Cerebellar nuclear complex (tissue), 1 donor: Measurements from ENCODE around the gene HTR7.
"Not testable (repeated sequence)": the region's sequence is repeated elsewhere in the genome, so short reads cannot be mapped to it uniquely, and the experiment has no call there.

Experiments used
- DNase-seq, 2 experiments: peaks; one replicate each; lab custom pipeline; 2025; lab: John Stamatoyannopoulos, UW

HTR7 gene

DNA sequence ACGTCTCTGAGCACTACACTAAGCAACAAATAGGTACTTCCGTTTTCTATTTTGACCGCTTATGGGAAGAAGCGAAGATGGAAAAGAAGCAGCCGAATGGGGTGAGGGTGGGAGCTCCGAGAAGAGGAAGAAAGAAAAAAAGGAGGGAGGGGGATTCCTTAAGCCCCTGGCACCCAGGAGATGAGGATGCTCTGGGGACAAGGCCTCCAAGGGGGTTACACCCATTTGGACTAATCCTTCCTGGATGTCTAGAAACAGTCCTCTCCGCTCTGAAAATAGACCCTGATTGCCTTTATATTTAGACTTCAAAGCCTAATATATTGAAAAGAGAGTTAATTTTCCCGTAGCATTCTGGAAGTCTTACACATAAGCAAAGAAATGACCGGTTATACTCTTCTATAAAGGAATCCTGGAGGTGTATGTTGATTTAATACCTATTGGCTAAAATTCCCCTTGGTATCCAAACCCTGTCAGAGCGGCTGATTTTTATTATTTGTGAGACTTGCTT, 676 bp upstream of the HTR7 start:
- no peak for DNase-seq

DNA sequence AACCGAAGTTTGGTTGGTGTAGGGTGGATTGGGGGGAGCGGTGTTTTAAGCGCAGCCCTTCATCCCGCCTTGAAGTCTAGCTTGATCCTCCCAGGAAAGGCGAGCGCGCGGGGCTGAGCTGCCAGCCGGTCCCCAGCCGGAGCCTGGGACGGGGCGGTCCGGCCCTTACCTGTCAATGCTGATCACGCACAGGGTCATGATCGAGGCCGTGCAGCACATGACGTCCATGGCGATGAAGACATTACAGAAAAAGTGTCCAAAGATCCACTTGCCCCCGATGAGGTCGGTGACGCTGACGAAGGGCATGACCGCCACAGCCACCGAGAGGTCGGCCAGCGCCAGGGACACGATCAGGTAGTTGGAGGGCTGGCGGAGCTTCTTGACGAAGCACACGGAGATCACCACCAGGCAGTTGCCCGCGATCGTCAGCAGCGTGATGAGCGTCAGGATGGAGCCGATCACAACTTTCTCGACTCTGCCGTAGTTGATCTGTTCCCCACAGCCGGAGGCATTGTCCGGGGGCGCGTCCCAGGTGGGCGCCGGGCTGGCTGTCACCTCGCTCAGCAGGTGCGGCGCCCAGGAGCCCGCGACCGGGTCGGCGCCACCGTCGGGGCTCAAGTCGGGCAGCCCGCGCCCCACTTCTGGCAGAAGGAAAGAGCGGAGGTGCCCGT, 740 bp downstream of the HTR7 start:
- DNase-seq, result no peak

DNA sequence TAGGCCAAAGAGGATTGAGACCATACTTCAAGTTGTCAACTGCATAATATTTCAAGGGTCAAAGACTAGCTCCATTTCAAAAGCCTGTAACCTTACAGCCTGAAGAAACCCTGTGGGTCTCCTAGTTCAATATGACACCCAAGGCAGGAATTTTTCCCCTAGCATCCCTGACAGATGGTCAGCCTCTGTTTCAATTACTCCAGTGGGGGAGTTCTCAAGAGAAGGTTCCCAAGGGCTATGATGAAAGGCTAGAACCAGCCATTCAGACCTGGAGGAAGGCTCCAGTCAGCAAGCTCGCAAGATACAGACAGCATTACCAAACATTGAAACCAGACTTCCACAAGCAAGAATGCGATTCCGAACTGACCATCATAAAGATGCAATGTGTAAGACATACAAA, 1.6 kb downstream of the HTR7 start:
- no peak for DNase-seq

DNA sequence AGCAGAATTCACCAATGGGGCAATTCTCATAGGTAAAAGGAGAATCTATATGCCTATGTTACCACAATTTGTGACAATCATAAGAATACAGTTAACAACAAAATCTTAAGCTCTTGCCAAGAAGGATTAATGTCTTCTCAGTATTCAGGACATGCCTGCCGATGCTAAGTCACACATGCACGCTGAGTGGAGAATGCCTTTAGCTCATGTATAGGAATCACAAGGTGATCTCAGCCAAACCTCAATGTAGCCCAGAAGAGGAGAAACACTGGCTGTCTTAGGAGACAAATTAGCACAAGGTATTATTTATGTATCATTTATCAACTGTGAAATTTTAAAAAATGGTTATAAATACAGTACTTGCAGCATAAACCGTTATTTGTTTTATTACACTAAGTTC, 2.7 kb downstream of the HTR7 start:
- DNase-seq, result no peak

DNA sequence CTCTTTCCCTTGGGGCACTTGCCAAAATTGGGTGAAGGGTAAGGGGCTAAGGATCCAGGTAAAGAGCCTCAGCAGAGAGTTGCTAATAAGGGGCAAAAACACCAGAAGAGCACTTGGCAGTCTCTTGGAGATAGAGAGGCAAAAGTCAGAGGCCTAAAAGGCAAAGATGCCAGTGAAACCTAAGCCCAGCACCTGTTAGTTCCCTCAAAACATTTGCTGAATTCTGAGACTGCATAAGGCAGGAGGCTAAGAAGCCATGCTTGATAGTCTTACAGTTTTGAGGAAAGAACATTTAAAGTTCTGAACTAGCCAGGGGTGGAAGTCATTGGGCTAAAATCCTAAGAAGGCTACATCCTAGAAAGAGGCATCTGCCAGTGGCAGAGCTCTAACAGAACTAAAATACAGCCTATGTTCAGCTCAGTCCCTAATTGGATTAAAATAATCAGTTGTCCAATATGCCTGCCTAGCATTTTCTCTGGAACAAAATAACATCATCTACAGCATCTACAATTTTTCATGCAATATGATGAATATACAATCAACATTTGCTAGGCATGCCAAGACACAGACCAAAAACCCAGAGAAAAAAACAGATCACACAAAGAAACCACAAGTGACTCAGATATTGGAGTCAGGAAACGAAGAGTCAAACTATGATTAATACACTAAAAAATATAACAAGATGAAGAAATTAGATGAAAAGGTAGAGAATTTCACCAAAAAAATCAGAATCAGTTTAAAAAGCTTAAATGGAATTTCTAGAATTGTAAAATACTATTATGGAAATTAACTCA, 7.7 kb downstream of the HTR7 start:
- no peak for DNase-seq

DNA sequence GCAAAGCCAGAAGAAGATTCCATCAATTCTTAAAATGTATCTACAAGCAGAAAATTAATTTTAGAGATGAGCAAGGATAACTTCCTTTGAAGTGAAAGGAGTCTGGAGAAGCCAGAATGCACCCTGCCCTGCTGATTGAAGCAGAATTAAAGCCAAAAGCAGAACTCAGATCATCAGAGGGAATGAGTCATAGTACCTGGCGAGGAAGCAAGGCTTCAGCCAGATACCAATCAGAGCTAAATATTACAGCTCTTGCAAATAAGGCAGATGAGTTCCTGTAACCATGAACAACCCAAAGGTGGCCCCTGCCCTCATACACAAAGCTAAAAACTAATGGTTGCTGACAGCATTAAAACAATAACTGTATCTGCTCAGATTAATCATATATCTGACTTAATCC, 10.4 kb downstream of the HTR7 start:
- no peak for DNase-seq

DNA sequence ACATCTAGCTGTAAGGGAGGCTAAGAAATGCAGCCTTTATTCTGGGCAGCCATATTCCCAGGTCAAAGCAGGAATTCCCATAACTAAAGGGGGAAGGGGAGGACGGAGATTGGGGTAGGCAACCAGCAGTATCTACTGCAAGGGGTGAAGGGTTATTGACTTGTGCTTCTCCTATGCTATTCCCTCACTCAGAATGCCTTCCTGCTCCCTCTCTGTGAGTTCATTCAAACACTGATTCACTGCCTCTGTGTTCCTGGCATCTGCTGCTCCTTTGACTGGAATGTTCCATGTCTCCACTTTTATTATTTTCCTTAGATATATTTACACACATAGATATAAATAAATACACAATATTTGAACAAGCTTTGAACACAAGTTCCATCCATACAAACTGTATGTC, 11.1 kb downstream of the HTR7 start:
- no peak for DNase-seq

DNA sequence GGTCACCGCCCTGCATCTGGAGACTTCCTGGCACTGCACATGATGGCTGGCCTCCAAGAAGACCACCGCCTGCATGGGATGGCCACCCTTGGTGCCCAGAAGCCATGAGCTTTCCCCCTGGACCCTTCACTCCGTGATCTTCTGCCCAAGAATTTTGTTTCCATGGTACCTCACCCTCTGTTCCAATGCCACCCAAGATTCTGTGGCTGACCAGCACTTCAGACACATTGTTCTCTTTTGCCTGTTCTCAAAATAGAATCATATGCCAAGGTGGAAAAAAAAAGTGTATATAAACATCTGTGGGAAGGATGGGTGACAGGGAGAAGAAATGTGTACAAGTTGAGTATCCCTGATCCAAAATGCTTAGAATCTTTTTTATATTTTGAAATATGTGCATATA, 12.1 kb downstream of the HTR7 start:
- no peak for DNase-seq

DNA sequence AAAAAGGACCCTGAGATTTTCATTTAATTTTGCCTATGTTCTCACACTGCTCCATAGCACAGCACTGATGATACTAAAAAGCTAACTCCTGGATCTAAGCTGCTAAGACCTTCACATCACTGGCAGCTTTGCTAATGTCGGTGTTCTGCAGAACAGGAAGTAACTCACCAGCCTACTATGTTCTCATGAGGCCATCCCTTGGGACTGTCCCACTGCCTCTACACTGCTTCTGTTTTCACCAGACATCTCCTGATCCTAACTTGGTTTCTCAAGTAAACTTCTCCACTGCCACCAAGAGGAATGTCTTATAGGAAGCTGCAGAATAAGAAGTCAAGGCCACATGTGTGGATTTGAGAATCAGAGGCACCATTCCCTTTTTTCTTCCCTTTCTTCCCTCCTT, 15.1 kb downstream of the HTR7 start:
- no peak for DNase-seq

DNA sequence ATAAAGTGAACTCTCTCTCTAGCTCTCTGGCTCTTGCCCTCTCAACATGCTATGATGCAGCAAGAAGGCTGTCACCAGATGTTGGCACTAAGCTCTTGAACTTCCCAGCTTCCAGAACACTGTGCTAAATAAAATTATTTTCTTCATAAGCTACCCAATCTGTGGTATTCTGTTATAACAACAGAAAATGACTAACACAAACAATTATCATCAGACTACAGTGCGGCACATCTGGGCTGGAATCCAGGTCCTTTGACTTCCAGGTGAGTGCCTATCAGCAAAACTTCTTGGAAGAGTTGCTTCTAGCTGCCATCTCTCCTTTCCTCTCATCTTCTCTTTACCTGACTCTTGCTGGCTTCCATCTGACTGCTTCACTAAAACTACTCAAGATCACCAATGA, 20.4 kb downstream of the HTR7 start:
- no peak for DNase-seq

DNA sequence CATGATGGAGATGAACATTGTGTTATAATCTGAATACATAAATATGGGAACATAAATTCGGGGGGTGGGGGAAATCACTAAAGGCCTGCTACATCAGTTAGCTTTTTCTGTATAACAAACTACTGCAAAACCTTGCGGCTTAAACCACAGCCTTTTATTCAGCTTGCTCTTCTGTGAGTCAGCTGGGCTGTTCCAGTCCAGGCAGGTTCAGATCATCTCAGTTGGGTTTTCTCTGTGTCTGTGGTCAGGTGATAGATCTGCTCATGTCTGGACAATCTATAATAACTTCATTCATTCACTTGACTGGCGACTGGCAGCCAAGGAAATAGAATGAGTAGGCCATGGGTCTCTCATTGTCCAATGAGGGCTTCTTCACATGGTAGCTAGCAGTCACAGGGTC, 23.5 kb downstream of the HTR7 start:
- DNase-seq, result no peak

DNA sequence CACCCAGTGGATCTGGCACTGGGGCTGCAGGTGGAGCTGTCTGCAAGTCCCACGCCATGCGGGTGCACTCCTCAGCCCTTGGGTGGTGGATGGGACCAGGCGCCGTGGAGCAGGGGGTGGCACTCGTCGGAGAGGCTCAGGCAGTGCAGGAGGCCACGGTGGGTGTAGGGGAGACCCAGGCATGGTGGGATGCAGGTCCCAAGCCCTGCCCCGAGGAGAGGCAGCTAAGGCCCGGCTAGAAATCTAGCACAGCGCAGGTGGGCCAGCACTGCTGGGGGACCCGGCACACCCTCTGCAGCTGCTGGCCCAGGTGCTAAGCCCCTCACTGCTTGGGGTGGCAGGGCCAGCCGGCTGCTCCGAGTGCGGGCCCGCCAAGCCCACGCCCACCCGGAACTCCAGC, 25.7 kb downstream of the HTR7 start:
- DNase-seq, result no peak

DNA sequence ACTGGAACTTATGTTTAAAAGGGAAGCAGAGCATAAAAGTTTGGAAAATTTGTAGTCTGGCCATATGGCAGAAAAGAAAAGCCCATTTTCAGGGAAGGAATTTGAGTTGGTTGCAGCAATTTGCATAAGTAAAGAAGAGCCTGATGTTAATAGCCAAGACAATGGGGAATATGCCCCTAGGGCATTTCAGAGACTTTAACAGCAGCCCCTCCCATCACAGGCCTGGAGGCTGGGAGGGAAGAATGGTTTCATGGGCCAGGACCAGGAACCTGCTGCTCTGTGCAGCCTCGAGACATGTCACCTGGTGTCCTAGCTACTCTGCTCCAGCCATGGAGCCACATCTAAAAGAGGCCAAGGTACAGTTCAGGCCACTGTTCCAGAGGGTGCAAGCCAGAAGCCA, 35.3 kb downstream of the HTR7 start:
- no peak for DNase-seq

DNA sequence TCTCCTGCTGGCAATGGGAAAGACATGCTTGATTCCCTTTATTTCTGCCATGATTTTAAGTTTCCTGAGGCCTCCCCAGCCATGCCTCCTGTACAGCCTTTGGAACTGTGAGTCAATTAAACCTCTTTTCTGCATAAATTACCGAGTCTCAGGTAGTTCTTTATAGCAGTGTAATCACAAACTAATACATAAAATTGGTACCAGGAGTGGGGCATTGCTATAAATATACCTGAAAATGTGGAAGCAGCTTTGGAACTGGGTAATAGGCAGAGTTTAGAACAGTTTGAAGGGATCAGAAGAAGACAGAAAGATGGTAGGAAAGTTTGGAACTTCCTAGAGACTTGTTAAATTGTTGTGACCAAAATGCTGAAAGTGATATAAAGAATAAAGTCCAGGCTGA, 36.0 kb downstream of the HTR7 start:
- not testable (repeated sequence) for DNase-seq

DNA sequence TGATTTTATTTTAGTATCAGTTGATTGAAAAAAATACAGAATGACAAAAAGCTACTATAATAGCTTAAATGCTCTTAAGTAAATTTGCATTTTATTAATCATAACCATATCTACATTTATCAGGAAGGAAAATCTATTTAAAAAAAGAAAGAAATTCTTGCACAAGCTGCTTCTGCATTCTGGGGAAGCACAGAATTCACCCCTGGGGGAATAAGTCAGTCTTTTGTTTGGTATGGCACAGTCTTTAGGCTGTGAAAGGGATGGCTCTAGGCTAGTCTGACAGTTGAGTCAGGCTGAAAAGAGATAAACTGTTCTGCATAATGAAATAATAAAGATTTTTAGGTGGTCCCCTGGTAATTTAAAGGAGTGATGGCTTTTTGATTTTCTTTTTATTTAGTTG, 37.9 kb downstream of the HTR7 start:
- no peak for DNase-seq

DNA sequence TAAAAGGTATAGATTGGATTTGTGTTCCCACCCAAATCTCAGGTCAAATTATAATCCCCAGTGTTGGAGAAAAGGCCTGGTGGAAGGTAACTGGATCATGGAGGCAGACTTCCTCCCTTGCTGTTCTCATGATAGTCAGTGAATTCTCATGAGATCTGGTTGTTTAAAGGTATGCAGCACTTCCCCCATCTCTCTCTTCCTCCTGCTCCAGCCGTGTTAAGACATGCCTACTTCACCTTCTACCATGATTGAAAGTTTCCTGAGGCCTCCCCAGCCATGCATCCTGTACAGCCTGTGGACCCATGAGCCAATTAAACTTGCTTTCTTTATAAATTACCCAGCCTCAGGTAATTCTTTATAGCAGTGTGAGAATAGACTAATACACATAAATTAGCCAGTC, 39.1 kb downstream of the HTR7 start:
- no peak for DNase-seq

DNA sequence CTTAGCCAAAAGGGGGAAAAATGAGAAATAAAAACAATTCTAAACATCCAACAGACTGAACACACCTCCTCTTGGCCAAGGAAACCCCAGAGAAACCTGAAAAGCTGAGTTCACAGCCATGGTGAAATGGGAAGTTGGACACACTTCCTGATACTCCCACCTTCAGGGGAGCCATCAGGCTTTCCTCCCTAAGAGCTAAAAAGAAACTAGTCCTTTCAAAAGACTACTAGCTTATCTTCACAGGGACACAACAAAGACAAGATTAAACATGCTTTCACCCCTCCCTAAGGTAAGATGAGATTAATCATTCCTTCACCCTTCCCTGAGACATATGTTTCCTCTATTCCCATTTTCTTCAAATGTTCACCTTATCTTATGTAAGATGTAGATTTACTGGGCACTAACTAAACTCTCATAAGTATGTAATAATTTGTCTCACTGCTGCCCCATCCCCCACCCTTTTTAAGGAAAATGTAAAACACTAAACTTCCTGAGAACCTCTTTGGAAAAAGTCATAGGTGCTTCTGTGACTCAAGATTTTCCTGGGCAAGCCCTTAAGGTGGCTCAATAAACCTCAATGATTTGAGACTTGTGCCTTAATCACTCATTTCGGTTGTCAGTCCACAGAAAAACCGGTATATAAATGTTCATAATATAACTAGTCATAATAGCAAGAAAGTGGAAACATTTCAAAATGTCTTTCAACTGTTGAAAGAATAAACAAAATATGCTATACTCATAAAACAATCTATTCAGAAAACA, 40.5 kb downstream of the HTR7 start:
- DNase-seq, result no peak

DNA sequence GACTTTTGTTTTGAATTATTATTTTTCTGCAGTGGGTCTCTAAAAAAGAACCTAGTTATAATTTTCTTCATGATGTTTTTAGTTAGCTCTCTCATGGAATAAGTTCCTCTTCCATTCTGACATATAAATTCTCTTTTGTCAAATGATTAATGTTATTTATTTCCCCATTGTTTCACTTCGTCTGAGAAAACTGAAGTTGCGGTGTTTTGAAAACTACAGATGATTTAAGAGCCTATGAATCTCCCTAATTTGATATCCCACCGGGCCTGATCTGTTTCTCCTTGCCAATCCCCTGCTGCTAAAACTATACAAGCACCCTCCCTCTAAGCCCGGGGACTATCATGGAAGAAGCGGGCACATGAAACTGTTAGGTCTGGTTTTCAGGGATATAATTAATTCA, 41.4 kb downstream of the HTR7 start:
- no peak for DNase-seq

DNA sequence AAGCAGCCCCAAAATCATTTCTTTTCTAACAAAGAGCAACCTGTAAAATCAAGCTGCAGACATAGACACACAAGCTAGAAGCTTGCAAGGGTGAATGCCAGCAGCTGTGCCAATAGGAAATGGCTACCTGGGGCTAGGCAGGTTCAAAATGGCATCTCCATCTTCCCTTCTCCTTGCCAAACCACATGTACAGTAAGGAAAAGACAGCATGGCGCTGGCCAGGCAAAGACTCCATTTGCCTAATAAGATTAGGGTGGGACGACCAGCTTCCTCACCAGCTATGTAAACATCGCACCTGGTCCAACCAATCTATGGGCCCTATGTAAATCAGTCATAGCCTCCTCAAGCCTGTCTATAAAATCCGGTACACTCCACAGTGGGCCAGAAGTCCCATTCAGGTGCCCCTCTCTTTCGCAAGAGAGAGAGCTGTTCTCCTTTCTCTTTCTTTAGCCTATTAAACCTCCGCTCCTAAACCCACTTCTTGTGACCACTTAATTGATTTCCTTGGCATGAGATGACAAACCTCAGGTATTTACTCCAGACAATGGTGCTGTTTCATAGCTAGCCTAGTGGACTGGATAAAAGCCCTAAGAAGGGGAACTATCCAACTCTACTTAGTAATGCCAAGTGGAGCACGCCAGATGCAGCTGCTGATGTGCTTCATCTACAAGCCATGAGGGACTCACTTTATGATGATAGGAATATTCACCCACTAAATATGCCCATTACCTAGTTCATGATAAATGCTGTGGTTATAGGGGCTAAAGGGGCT, 44.1 kb downstream of the HTR7 start:
- no peak for DNase-seq

DNA sequence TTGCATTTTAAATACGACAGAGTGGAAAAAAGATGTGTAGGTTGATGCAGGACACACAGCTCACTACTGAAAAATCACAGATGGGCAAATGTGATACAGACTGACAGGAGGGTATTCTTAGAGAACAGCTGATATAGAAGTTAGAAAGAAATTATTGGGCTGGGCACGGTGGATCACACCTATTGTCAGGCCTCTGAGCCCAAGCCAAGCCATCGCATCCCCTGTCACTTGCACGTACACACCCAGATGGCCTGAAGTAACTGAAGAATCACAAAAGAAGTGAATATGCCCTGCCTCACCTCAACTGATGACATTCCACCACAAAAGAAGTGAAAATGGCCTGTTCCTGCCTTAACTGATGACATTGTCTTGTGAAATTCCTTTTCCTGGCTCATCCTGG, 50.7 kb downstream of the HTR7 start:
- DNase-seq, result not testable (repeated sequence)

DNA sequence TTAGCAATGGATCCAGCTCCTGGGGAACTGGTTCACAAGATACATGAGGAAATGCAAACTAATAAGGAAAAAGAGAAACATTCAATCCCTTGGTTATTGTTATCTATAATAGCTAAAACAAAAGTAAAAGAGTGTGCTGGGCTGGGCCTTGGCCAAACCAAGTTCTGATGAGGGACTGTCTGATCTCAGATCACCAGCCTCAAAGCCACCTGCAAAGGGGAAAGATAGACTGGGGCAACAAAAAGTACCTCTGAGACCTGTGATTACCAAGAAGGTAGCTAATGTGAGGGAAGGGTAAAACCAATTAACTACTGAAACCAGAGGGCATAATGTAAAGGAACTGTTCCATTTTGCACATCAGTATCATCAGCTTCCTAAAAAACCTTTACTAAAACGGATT, 51.2 kb downstream of the HTR7 start:
- DNase-seq, result no peak

DNA sequence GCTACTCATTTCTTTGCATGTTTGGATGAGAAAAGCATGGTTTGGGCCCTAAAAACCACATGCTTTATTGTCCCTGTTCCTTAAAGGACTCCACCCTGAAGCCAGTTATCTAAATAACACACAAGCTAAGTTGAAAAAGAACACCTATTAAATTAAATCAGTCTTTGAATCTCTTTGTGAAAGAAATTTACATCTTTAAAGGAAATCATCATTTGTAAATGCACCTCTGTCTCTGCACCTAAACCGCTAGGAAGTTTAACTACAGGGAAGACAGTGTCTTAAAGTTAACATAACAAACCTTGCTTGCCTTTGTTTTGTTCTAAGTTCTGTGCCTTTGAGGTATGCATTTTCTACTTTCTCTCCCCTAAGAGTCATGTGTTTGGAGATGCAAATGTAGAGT, 52.6 kb downstream of the HTR7 start:
- no peak for DNase-seq
